GM18519 (cell line): ENCODE measurements around the gene RBM19.

Experiments used
- ATAC-seq: cut with Tn5 transposase; IDR thresholded peaks from one replicate; pipeline ENCODE4 v1.9.1; 2021; ENCODE audit warnings: mild to moderate bottlenecking, moderate library complexity; ENCODE audit not compliant: unreplicated experiment, low FRiP score

Gene RBM19

DNA sequence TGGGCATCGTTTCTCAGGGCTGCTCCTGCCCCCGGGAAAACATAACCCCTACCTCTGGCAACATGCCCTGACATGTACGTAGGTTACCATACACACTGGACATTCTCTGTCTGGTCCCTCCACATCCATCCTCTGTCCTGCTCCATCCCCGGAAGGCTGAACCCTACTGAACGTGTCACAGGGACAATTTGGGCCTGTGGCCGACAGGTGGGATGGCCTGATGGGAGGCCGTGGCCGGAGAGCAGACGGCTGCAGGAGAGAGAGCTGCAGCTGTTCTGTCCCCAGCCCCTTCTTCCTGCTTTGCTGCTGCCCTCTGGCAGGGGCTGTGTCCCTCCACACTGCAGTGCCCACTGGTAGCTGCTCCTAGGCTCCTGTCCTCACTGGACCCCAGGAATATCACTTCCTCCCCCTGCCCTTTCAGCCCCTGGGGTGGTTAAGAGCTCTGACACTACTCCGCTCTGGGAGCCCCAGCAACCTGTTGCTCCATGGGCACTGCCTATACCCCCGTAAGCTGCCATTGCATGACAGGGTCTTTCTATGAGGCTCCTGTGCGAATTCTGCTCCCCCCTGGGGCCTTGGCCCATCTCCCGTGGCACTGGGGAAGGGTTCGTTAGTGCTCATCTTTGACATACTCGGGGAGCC, 125.6 kb downstream of the RBM19 start:
- ATAC-seq: no peak

- ATAC-seq: no peak
Observed at GRCh38 chr12:113838896-113839295, 127.2 kb downstream of the RBM19 start.

GRCh38 chr12:113837528-113838296, 128.4 kb downstream of the RBM19 start:
- ATAC-seq: no peak

- no peak for ATAC-seq
Observed at GRCh38 chr12:113837084-113837483, 129.0 kb downstream of the RBM19 start.

DNA sequence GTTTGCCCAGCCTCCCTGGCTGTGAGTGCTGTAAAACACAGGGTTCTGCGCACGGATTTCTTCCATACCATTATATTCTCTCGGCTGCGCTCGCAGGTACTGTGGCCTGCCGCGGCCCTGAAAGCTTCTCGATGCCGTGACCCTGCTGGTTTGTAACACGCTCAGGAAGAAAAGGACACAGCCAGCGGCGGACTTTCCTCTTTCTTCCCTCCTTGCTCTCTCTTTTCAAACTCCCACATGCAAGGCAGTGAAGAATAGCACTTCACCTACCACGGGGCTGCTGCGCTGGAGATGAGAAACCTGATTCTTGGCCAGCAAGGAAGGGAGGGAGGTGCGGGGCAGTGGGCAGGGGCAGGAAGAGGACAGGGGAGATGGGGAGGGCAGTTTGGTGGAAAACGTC, 130.2 kb downstream of the RBM19 start:
- no peak for ATAC-seq

GRCh38 chr12:113835433-113835832, 130.7 kb downstream of the RBM19 start:
- no peak for ATAC-seq

- ATAC-seq: no peak
Observed at GRCh38 chr12:113833422-113833821, 132.7 kb downstream of the RBM19 start.

GRCh38 chr12:113831476-113831875, 134.6 kb downstream of the RBM19 start:
- no peak for ATAC-seq

DNA sequence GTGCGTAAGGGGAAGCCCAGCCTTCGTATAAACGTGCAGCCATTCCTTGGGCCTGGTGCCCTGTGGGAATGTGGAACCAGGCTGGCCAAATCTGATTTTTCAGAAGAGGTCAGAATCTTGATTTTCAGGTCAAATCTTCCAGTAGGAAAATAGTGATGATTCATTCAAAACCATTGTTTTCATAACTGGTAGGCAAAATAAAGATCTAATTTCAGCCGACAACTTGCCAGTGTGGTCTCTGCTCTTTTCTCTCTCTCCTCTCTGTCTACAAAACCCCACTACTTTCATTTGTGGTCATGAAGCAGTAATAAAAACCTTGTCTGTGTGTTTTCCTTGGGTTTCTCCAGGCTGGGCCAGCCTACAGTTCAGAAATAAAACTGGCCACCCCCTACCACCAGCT, 135.1 kb downstream of the RBM19 start:
- ATAC-seq: no peak

DNA sequence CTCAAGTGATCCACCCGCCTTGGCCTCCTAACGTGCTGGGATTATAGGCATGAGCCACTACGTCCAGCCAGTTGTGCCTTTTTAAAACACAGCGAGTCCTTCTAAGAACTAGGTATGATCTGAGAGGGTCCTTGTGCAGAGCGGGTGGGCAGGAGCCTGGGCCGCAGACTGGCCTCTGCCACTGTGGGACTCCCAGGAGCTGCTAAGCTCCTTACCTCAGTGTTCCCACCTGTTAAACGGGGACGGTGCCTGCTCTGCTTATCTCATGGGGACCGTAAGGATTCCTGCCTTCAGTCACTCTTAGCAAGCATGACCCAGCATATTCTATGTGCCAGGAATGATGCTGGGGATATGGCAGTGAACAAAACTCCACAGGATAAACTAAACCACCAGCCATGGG, 136.9 kb downstream of the RBM19 start:
- ATAC-seq: no peak

DNA sequence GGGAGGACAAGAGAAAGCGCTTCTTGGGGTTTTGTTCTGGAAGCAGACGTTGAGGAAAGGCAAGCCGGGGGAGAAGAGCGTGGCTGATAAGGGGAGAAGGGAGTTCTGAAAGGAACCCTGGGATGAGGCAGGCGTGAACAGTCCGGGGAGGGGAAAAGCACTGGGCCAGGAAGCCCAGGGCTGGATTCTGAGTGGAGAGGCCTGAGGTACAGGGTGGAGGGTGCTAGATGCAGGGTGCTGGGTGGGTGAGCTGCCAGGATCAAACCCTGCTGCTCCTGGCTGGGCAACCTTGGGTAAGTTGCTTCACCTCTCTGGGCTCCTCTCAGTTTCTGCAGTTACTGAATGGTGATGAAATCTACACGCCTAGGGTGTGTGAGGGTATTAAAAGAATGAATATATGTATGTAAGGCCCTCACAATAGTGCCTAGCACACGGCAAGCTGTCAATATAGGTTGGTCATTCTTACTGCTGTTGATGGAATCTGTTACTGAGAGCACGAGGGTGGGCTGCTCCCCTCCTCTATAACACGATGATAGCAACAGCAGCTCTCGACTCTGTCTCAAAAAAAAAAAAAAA, 138.5 kb downstream of the RBM19 start:
- ATAC-seq: no peak

GRCh38 chr12:113826805-113827538, 139.2 kb downstream of the RBM19 start:
- ATAC-seq: no peak

DNA sequence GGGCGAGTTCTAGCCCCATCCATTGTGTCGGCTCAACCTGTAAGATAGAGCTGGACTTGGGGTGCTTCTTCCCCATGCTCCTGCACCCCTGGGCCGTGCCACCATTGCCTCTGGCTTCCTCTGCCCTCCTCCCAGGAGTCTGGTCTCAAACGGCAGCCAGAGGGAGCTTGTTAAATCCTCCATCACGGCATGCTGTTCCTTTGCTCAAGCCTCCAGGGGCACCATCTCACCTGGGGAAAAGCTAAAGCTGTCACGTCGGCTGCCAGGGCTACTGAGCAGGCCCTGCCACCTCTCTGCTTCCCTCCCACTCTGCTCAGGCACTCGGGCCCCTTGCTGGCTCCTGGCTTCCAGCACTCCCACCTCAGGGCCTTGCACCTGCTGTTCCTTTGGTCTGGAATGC, 140.4 kb downstream of the RBM19 start:
- ATAC-seq: no peak

GRCh38 chr12:113823816-113824215, 142.3 kb downstream of the RBM19 start:
- no peak for ATAC-seq

GRCh38 chr12:113823016-113823415, 143.1 kb downstream of the RBM19 start:
- no peak for ATAC-seq

DNA sequence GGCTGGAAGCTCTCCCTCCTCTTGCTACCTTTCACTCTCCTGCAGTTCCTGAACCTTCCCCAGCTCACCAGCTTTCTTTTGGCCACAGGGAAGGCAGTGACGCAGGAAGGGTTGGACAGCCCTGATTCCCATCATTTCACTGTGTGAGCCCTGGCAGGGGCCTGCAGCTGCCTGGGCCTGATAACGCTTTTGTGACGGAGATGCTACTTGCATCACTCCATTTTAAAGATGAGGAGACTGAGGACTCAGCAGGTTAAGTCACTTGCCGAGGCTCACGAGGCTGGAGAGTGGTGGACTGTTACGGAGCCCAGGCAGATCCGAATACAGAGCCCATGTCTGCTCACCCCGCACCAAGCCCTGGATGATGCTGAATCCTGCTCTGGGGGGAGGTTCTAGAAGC, 145.3 kb downstream of the RBM19 start:
- no peak for ATAC-seq

DNA sequence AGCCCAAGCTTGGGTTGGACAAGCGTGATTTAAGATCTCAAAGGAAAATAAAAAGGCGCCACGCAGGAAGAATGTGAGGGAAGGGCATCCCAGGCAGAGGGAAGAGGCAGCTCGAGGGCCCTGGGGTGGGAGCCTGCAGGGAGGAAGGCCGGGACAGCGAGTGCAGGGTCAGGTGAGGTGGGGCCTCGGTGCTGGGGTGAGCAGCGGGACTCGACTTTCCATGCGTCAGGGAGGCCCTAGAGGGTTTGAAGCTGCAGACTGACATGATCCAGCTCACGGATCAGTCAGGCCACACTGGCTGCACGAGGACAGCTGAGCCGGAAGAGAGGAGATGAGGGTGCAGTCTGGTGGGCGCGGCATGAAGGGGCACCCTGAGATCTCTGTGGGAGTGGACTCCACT, 145.8 kb downstream of the RBM19 start:
- ATAC-seq: no peak

- no peak for ATAC-seq
Observed at GRCh38 chr12:113819495-113819894, 146.6 kb downstream of the RBM19 start.

- ATAC-seq: no peak
Observed at GRCh38 chr12:113818833-113819232, 147.3 kb downstream of the RBM19 start.

DNA sequence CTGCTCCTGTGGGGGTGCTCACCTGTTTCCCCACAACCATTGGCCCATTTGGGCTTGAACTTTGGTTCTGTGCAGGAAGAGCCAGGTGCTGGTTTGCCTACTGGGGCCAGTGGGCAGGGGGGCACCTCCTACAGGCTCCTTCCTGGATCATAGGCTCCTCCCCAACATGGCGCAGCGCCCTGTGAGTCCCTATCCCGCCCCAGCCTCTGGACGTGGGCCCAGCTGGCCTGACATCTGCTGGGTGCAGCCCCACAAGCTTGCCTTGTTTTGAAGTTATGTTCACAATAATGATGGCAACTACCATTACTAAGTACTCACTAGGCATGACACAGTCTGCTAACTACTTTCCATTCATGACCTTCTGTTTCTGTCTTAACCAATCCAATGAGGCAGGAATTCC, 147.8 kb downstream of the RBM19 start:
- no peak for ATAC-seq

DNA sequence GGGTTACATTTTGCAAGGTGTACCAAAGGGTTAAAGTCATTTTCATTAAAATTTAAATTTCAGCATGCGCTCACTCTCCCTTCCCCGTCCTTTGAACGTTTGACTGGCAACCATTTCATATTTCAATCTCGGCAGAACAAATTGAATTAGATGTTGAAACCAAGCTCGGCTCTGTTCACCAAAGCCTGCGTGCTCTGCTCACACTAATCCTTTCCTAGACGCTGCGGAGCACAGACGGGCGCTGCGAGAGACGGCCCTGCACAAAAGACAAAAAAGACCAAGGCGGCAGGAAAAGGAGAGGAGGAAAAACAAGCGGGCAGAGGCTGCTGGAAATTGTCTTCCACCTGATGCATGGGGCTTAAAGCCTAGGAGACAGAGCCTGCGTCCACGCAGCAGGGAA, 149.3 kb downstream of the RBM19 start:
- no peak for ATAC-seq
